Left kidney (tissue), 2 donors: ENCODE results near the gene CORIN. TPM values are rescaled to one million over a fixed set of nuclear protein-coding genes. Genes with fewer than 3 reads are reported as not detected.
"Not testable (repeated sequence)": the region's sequence is repeated elsewhere in the genome, so short reads cannot be mapped to it uniquely, and the experiment has no call there.

Experiments used
- DNase-seq: peaks from one replicate; pipeline ENCODE4 v3.0.0-alpha.2; 2013
- polyA plus RNA-seq: library from polyadenylated mRNA; unstranded; fragments of 120-200 nt; gene quantifications from one replicate; pipeline ENCODE4 v1.2.1, GENCODE V29; 2013; ENCODE audit not compliant: insufficient read length

The CORIN gene
- polyA plus RNA-seq, 1 donor = 6.2 TPM

DNA sequence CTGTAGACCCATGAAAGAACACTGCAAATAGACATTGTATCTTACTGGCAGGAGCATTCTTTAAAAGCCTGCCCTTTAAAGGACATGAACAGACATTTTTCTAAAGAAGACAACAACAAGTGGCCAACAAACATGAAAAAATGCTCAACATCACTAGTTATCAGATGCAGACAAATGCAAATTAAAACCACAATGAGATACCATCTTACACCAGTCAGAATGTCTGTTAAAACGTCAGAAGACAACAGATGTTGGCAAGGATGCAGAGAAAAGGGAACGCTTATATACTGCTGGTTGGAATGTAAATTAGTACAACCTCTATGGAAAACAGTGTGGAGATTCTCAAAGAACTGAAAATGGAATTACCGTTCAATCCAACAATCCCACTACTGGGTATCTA lies 275.6 kb downstream of the CORIN start:
- no peak for DNase-seq

DNA sequence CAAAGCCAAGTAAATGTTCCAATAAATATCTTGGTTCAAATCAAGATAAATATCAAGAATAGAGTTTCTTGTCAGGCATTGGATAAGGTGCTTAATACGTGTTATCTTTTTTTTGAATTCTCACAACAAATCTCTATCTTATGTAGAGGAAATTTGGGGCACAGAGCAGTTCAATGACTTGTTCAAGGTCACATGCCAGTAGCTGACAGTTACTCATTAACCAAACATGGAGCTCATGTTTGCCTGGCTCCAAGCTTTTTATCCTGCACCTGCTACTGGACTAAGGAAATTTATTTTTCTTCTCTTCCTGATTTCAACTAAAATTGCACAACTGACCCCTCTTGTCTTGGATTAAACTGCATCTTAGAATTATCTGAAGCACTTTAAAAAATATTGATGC lies 276.5 kb downstream of the CORIN start:
- DNase-seq = no peak

DNA sequence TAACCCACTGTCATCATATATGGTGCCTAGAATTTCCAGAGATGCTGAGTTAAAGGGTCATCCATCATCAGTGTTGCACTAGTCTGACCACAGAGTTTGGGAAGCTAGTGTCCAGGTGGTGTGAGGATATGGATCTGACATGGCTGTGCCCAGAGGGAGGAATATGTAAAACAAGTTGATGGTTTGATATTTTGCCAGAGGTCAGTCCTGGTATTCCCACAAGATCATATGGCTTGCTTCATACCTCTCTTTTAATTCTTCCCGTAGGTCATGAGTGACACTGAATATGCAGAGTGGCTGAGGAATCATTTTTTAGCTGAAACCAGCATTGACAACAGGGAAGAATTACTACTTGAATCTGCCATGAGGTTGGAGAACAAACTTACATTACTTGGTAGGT lies 277.2 kb downstream of the CORIN start:
- DNase-seq = no peak

DNA sequence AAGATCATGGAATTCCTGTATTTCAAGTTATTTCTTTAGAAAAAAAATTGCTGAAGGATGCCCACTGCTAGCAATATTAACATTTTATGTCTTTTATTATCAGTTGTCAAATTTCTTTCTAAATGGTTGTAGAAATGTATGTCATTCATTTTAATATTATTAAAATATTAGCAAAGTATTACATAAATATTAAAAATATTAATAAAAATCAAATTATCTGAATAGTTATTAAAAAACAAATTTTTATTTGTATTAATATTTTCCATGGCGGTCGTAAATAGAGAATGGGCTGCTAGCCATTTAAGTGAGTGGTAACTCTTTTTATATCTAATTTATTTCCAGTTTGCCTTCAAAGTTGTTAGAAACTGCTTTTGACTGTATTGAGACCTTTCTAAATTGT lies 280.6 kb downstream of the CORIN start:
- DNase-seq = no peak

DNA sequence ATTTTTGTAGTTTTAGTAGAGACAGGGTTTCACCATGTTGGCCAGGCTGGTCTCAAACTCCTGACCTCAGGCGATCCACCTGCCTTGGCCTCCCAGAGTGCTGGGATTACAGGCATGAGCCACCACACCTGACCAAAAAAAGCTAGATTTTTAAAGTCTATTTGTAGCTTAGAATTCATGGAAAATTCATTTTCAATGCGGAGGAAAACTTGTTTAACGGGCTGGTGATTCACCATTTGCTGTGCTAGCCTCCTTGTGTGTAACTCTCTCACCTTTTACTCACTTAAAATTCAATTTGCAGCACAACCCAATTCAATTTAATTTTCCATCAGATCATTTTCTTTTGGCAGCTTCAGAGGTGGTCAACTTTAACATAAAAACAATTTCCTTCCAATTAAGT lies 281.9 kb downstream of the CORIN start:
- not testable (repeated sequence) for DNase-seq

DNA sequence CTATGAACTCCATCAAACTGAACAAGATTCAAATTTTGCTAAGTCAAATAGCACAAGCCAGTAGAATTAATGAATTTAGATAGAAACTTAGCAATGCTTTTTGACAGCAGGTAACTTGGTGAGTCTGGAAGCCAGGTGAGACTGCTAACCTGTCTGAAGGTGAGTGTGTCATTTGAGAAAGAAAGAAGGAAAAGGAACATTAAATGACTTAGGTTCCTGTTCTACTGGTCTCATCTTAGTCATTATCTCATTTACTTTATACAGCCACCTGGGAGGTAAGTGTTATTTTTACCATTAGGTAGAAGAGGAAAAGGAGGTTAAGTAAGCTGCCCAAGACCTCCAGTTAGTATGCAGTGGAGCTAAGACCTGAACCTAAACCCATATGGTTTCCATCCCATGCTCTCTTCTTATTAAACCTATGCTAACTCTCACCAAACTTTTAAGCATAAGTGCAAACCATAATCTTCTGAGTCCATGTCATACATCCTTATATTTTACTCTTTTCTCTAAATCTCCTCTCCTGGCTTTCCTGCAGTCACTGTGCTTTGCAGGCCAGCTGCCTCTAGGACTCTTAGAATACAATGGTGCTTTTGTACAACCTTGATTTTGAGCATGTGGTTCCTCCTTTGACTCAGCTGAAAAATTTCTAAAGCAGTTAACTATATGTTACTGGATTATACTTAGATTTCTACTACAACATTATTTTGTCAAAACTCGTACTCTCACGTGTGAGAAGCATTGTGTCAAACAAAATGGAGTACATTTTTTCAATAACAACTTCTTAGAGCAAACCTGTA lies 284.3 kb downstream of the CORIN start:
- DNase-seq = no peak

DNA sequence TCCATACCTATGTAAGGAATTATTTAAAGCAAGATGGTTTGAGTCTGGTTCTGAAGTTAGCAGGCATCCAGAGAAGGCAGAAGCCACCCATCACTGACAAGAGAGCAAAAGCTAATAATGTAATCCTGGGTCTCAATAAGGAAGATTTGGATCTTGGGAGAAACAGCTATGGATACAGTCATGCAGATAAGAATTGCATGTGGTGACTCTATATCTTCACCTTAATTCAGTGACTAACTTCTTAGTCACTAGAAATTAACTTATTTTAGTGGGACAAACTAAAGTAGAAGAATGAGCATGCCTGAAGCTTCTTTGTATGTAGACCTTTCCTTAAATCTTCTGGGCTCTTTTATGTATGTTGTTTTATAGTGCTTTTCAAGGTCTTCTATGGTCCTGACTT lies 286.2 kb downstream of the CORIN start:
- no peak for DNase-seq

DNA sequence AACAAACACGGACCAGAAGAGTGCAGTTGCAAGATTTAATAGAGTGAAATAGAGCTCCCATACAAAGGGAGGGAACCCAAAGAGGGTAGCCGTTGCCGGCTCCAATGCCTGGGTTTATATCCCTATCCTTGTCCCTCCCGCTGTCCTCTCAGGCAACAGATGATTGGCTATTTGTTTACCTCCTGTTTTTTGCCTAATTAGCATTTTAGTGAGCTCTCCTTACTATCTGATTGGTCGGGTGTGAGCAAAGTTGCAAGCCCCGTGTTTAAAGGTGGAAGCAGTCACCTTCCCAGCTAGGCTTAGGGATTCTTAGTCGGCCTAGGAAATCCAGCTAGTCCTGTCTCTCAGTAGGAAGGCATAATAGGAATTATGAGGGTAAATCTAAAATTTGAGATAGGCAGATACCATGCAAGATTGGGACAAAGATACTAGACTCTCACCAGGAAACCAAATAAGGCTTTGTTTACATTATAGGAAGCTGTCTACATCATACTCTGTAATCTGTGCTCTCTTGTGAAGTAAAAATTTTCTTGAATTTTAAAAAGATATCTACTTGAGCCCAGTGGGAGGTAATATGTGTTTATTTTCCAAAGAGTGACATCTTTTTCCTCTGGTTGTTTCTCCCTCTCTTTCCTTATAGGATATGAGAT lies 286.8 kb downstream of the CORIN start:
- no peak for DNase-seq

DNA sequence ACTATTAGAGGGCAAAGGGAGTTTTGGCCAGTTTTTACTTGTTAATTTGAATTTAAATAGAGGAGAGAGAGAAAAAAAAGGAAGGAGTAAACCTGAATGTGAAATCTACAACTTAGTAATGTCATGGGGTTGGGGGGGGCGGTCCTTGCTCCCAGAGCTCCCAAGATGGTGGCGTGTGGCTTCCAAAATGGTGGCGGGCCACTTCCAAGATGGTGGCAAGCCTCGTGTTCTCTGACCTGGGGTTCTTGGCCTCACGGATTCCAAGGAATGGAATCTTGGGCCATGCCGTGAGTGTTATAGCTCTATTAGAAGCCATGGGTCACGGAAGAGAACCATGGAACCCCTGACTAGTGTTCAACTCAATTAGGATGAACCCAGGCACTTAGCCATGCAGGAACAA lies 287.5 kb downstream of the CORIN start:
- not testable (repeated sequence) for DNase-seq

Other genes starting within 250 kb of the CORIN start
- 32.4 TPM for gene NFXL1, start 76.5 kb upstream of the CORIN start, polyA plus RNA-seq
- gene CNGA1, start 178.6 kb upstream of the CORIN start, polyA plus RNA-seq = 4.7 TPM
- 11.0 TPM for gene NIPAL1, start 178.7 kb upstream of the CORIN start, polyA plus RNA-seq